ENCODE data around the gene NIPAL4.
"Not testable (repeated sequence)": the region's sequence is repeated elsewhere in the genome, so short reads cannot be mapped to it uniquely, and the experiment has no call there.

NIPAL4 gene

DNA sequence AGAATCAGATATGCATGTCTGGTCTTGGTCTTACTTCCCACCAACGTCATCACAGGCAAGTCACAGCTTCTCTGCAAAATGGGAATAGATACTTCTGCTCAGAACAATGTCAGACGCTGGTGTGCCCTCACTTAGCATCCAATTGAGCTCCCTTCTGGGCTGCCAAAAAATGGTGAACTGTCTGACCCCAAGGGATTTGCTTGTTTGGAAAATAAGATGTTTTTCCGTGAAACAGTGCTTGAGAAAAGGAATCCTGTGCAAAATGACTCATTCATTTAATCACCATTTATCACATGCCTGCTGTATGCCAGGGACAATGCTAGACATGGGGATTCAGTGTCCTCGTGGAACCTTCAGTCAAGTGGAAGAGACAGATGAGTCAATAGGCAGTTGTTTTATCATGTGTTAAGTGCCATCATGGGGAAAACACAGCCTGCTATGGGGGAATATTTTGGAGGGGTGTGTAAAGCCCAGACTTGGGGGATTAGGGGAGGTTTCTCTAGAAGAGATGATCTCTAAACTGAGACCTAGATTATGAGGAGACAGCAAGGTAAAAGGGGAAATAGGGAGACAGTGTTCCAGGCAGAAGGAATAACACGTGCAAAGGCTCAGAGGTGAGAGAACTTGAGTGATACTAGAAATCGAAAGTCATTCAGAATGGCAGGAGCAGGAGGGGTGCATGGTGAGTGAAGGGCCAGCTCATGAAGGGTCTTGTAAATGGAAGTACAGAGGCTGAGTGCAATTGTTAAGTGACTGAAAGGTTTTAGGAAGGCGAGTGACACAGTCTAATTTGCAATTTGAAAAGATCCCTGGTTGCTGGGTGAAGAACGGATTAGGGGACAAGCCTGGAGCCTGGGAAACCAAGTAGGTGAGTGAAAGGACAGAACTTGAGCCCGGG, 3.9 kb downstream of the NIPAL4 start:
- DNase-seq: no peak

- DNase-seq: no peak
Measured at GRCh38 chr5:157464519-157465171, 4.6 kb downstream of the NIPAL4 start.

GRCh38 chr5:157468293-157468965, 8.4 kb downstream of the NIPAL4 start:
- no peak for DNase-seq

DNA sequence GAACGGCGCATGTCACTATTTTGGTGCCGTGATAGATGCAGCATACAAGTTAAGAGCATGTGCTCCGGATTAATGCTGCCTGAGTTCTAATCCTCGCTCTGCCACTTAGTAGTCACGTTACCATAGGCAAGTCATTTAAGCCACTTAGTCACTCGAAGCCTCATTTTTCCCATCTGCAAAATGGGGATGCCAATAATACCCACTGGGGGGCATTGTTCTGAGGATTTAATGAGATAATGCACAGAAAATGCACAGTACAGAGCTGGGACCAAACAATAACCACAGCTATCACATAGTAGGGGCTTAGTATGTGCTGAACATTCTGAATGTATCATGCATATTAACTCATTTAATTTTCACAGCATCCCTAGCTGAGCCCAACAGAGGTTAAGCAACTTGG, 9.1 kb downstream of the NIPAL4 start:
- no peak for DNase-seq

DNA sequence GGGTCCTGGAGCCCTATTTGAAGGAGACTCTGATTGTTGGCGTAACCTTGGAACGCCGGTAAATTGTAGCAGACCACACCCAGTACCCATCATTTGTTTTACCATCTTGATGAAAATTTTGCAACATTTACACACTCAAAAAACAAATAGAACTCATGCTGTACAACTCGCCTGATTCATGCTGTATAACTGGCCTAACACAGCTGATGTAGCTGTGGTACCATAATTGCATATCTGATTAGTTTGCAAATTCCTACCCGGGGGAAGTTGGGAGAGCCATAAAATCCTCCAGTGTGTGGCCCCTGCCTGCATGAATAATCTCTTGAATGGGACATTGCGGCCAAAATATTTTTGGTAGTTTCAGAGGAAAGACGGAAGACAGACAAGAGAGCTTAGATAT, 9.7 kb downstream of the NIPAL4 start:
- no peak for DNase-seq

GRCh38 chr5:157470631-157471030, 10.6 kb downstream of the NIPAL4 start:
- no peak for DNase-seq

GRCh38 chr5:157471709-157472108, 11.7 kb downstream of the NIPAL4 start:
- DNase-seq: no peak

DNA sequence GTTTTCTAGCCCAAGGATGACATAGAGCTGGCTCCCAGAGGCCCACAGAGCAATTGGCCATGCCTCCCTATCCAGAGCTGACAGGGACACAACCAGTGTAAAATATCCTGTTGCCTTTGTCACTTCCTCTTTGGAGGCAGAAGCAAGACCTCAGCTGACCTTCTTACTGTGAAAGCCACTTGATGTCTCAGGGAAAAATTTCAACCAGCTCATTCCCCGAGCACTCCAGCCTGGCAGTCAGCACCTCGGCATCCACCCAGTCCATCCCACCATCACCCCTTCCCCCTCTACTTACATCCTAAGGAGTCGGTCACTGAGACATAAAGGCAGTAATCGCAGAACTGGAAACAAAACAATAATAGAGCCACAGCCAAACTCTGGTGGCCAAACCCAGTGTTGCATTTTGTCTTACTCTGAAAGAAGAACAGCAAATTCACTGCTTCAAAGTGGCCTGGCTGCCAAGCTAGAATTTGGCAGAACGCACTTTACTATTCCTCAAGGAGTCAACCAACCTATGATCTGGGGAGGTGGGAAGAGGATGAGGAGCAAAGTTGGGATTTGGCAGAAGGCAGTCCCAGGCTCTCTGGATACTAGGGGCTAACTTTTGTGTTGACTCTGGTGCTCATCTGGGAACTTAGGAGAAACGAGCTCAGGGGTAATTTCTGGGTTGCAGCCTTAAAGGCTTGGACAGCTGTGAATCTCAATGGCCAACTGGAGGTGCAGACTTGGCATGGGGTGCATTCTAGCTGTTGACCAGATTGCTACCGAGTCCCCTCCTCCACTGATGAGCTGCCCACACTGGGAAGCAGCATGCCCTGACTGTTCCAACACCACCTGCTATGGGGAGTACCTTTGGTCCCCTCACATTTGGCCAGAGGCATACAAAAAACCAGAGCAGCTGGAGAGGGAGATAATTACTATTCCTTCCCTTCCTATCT, 13.6 kb downstream of the NIPAL4 start:
- DNase-seq: no peak

DNA sequence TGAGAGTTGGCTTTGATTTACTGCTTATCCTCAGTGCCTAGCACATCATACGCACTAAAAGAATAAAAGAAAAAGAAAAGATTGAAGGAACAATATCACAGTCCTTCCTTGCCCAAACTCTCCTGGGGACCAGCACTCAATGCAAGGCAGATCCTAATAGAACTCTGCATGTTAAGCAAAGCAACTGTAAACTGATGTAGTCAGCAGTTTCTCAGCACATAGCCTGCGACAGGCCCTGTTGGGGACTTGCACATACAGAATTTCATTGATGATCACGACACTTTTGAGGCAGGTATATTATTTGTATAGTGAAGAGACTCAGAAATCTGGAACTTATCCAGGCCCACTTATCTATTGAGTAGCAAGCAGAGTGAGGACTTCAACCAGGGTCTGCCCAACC, 15.4 kb downstream of the NIPAL4 start:
- no peak for DNase-seq

DNA sequence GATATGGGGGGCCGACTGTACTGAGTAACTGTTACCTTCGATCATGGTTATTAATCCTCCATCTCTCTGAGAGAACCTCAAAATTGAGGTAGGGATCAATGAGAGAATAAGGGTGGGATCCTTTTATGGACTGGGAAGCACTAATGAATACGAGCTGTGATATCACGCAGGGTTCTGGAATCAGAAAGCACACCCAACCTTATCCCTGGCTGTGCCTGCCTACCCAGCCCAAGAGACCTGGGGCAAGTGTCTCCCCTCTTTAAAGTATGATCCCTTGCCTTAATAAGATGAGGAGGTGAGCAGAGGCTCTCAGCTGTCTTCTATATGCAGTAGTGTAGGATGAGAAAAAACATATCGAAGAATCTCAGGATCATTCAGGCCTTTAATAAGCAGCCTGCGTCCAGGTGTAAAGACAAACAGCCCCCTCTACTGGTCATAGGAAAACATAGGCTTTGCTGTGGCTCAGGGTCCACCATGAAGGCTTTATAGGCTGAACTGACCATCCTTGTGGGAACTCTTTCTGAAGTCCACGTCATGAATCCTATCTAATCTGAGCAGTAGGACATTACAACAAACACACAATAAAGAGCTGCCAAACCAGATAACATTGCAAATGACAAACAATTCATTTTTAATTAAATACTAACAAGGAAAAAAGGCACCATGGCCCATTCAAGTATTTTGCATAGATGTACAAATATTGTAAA, 16.8 kb downstream of the NIPAL4 start:
- no peak for DNase-seq

DNA sequence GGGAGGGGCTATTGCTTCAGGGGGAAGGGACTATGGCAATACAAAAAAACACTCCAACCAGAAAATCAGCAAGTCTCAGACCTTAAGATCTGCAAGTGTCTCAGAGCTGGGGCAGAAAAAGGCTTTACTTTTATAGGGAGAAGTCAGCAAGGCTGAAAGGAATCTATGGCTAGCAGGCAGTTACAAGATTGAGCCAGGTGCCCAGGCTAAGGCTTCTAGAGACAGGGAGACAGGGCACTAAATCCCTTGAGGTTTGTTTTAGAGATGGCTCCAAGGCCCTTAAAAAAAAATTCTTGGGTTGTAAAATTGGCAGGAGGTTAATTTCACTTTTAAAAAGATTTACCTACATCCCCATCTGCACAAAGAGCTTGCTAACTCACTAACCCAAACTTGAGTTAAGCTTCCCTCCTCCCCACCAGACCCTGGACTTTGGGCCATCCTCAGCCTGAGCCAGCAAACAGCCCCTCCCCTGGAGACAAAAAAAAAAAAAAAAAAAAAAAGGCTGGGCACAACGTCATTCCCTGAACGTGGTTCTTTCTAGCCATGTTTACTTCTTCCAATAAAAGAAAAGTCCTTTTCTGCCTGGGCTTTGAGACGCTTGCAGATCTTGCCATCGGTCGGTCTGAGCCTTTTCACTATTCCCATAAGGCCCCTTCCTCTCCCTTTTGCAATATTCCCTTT, 17.9 kb downstream of the NIPAL4 start:
- no peak for DNase-seq

DNA sequence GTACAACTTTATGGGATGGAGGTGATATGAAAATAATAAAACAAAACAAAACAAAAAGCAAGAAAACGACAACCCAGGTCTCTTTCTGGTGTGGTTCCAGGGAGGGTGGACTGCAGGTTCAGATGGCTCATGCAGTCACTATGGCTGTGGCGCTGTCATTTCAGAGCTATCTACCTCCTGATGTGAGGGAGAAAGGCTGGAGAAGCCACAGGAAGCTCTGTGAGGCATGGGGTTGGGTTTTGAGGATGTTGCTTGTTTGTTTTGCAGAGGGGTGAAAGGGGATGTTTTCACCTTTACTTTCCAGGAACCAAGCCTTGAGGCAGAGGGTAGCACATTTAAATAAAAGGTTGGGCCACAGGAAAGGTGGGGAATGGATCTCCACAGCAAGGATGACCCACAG, 18.7 kb downstream of the NIPAL4 start:
- DNase-seq: no peak

DNA sequence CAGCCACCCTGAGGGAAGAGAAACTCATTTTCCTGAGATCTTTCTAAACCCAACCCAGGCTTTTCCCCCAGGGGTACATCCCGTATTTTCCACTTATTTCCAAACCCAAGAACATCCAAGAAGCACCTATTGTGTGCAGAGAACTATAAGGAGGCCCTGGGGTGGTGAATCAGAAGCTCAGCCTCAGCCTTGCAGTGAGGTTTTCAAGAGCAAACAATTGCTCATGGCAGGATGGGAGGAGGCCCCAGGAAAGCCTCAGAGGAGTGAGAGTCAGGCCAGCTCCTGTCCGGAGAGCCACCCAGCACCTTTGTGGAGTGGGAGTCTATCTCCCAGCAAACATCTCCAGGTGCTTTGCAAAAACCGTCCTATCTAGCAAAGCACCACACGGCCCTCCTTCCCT, 19.2 kb downstream of the NIPAL4 start:
- DNase-seq: no peak

- DNase-seq: no peak
Measured at GRCh38 chr5:157479612-157480510, 19.8 kb downstream of the NIPAL4 start.

DNA sequence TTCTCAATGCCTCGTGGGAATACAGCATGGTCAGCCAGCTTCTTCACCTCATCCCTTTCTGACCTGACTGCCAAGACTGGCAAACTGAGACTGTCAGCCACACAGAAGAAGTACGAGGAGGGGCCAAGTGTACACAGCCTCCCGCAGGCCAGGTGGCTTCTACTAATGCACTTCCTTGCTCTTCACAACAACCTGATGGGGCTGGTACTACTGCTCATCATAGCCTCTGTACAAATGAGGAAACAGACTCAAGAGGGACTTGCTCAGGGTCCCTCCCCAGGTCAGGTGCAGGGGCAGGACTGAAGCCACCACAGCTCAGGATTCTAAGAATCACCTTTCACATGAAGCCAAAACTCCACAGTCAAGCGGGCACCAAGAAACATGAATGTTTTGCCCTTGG, 21.3 kb downstream of the NIPAL4 start:
- DNase-seq: no peak

- no peak for DNase-seq
Measured at GRCh38 chr5:157481666-157482065, 21.7 kb downstream of the NIPAL4 start.

GRCh38 chr5:157482702-157483101, 22.7 kb downstream of the NIPAL4 start:
- DNase-seq: not testable (repeated sequence)

DNA sequence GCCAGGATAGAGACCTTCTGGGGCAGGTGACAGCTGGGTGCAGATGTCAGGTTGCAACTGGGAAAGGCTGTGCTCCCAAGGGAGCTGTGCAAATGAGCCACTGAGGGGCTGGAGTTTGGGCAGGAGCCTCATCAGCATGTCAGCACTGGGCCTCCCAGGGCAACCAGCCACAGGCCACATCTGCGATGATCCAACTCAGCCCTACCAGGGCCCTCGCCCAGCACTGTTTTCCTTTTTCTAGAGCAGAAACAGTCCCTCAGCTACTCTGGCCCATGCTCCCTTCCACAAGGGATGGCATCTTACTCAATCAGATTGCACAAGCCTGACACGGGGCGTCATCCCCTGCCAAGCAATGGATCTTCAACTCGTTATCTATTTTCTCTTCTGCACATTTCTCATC, 24.8 kb downstream of the NIPAL4 start:
- DNase-seq: no peak

- no peak for DNase-seq
Measured at GRCh38 chr5:157485340-157485739, 25.3 kb downstream of the NIPAL4 start.

DNA sequence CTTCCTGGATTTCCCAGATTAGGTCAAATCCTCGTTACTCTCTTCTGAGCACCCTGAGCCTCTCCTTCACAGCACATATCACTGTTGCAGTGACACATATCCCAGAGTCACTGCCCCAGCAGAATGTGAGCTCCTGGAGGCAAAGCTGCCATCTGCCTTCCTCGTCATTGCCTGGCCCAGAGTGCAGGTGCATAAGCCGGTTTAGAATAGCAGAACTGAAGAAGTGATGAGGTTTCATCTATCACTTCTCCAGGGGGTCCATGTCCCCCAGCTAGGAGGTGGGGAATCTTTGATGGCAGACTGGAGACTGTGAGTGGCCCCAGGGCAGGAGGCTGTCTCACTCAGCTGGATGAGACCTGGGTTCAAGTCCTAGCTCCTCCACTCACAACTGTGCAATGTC, 25.8 kb downstream of the NIPAL4 start:
- DNase-seq: no peak
